ENCODE results near the gene C13orf42. TPM values are rescaled to one million over a fixed set of nuclear protein-coding genes. Genes with fewer than 3 reads are reported as not detected.
"Not testable (repeated sequence)": the region's sequence is repeated elsewhere in the genome, so short reads cannot be mapped to it uniquely, and the experiment has no call there.

The C13orf42 gene
- polyA plus RNA-seq, 1 donor from 2014 or later = not detected

DNA sequence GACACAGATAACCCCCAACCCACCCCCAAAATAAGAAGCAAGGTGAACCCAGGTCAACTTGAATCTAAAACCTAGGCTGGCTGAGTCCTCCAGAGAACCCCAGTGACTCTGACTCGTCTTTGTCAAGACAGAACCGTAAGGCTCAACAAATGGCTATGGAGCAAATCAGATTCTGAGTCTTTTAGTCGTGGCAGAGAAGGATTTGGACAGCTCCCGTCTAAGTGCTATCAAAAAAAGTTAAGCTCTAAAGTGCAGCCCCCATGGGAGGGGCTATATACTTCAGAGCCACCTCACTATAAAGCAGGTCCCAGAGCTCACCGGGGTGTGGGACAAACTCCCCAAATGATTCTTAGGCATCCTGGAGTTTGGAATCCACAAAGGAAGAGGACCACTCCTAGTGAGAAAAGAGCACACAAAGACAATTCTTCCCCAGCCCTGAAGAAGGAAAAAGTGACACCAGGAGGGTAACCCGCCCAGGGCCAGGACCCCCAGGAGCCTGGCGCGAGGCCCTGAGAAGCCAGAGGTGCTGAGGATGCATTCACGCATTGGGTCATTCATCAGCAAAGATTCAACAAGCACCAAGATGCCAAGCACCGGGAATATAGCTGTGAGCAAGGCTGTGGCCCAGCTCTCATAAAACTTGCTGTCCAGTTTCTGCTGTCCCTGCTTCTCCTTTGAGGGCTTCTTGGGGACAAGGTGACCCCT, 25.4 kb upstream of the C13orf42 start:
- H3K27me3 Mint-ChIP-seq = peaks cover 17% of the 10 kb centered on the region
- H3K27ac Mint-ChIP-seq = no peak overlapping the region
- no peak overlapping the region for H3K4me3 Mint-ChIP-seq
- no peaks in the 10 kb centered on the region for H3K36me3 Mint-ChIP-seq
- H3K4me1 Mint-ChIP-seq = peaks cover 0 to 2% (median 0%) of the 10 kb centered on the region in 3 donors
- peaks cover 2 to 6% (median 3%) of the 10 kb centered on the region in 3 donors for H3K9me3 Mint-ChIP-seq

DNA sequence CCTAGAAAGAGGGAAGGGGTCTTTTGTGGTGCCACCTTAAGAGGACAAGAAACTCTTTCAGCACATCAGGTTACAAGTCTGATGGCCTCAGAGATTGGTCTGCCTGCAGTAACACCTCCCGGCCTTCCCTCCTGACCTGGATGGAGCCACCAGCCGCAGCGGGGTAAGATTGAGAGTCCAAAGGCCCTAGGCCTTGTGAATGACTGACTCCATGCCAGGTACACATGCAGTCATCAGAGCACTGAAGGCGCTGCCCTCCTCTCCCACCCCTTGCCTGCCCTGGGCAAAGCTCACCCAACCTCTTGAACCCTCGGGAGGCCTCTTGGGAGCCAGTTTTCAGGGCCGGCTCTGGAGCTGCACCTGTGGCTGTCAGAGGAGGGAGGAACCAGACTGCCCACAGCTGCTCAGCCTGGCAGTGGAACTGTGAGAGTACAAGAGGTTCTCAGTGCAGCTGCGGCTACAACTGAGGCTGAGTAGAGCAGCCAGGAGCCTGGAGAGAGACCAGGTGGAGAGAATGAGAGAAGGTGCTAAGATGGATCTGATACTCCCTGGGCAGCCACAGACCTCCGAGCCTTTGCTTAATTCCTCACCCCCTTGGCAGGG, 23.8 kb upstream of the C13orf42 start:
- Mint-ChIP-seq H3K27me3 (peaks cover 15% of the 10 kb centered on the region), H3K4me1 (peaks cover 0 to 2% (median 0%) of the 10 kb centered on the region in 3 donors), H3K27ac (no peak overlapping the region), H3K36me3 (no peaks in the 10 kb centered on the region), H3K9me3 (peaks cover 2 to 11% (median 3%) of the 10 kb centered on the region in 3 donors), H3K4me3 (no peak overlapping the region)

DNA sequence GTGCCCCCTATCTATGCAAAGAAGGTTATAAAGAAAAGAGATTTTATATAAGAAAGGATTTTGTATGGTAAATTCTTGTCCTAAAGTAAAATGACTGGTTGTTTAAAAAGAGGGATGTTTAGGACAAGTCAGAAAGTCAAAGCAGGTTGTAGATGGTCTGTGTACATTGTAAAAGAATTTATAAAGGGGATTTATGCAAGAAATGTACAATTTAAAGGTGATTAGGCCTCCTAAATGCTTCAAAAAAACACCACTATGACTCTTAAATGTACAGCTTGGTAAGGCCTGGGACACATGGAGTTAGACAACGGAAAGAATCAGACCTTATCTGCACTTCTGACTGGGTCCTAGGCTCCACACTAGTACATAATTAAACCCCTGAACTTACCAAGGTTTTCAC, 19.3 kb upstream of the C13orf42 start:
- peaks cover 2 to 9% (median 7%) of the 10 kb centered on the region in 3 donors for H3K9me3 Mint-ChIP-seq
- peaks cover 3% of the 10 kb centered on the region for H3K27me3 Mint-ChIP-seq
- peaks cover 0 to 4% (median 4%) of the 10 kb centered on the region in 3 donors for H3K4me1 Mint-ChIP-seq
- no peak overlapping the region for H3K27ac Mint-ChIP-seq
- no peaks in the 10 kb centered on the region for H3K36me3 Mint-ChIP-seq
- H3K4me3 Mint-ChIP-seq = no peak overlapping the region

DNA sequence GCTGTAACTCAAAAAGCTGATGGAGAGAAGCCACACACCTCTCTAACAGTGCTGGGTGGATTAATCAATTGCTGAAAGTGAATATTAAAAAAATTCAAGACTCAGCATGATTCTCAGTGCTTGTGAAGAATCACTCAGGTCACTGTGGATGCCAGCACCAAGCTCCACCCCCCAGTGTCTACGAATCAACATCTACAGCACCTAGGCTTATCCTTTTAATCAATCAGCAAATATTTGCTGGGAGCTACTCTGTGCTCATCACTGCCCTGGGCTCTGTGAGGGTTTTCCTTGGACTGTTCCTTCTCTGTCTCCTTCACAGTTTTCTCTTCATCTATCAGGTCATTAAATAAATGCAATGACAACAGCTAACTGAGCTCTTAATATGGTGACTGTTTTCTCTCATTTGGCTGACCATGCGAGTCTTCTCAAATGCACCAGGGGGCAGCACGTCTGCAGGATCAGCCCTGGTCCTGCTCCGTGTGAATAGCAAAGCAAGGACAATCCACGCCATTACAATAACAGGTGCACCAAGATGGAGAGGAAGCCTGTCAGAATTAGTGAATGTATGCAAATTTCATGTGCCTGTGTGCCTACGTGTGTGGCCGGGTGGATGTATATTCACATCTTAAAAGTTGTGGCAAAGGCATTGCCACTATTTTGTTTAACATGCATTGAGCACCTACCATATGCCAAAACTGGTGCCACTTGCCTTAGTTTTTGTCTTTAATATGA, 14.6 kb upstream of the C13orf42 start:
- H3K4me3 Mint-ChIP-seq = no peak overlapping the region
- H3K27me3 Mint-ChIP-seq = peaks cover 8% of the 10 kb centered on the region
- H3K9me3 Mint-ChIP-seq = peaks cover 0 to 5% (median 3%) of the 10 kb centered on the region in 3 donors
- peaks cover 1% of the 10 kb centered on the region for H3K36me3 Mint-ChIP-seq
- H3K27ac Mint-ChIP-seq = no peak overlapping the region
- H3K4me1 Mint-ChIP-seq = peaks cover 0 to 4% (median 4%) of the 10 kb centered on the region in 3 donors

DNA sequence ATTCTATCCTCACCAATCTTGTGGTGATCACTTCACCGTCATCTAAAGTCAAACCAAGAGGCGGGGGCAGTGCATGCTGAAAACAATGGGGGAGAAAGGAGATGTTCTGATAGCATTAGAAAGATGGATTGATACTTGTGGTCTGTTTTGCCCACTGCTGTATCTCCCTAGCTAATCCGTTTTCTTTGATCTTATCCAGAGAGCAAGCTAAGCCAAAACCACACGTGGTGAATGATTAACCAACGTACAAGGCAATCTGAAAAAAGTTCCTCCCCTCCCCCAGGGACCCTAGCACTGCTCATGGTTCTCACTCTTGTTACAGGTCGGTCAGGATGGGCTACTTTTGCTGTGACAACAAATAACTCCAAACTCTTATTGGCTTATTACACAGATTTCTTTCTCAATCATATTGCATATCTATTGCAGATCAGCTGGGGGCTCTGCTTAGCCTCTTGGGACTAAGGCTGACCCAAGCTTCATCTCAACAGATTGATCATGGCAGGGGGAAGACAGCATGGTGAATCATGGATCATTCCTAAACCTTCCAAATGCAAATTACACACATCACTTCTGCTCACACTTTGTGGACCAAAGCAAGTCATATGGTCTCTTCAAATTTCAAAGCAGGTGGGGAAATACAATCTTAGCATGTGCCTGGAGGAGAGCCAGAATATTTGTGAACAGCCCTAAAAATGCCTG, 11.9 kb upstream of the C13orf42 start:
- Mint-ChIP-seq H3K4me3 (no peak overlapping the region), H3K36me3 (peaks cover 1% of the 10 kb centered on the region), H3K4me1 (peaks cover 0 to 4% (median 4%) of the 10 kb centered on the region in 3 donors), H3K27ac (no peak overlapping the region), H3K9me3 (peaks cover 0 to under 1% (median under 1%) of the 10 kb centered on the region in 3 donors), H3K27me3 (peaks cover 11% of the 10 kb centered on the region)

DNA sequence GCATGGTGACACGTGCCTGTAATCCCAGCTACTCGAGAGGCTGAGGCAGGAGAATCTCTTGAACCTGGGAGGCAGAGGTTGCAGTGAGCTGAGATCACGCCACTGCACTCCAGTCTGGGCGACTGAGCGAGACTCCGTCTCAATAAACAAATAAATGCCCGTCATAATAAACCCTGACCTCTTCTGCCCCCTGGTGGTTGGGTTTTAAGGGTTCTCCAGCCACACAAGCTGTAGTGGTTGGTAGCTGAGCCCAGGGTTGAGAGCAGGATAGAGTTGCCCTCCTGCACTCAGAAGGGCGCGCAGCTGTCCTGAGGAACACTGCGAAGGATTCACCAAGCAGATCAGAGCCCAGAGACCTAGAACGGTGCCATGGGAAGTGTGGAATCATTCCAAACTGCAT, 9.8 kb upstream of the C13orf42 start:
- not testable (repeated sequence) for H3K4me3 Mint-ChIP-seq, H3K36me3 Mint-ChIP-seq, H3K9me3 Mint-ChIP-seq, H3K4me1 Mint-ChIP-seq, H3K27ac Mint-ChIP-seq
- H3K27me3 Mint-ChIP-seq = peaks cover 17% of the 10 kb centered on the region

DNA sequence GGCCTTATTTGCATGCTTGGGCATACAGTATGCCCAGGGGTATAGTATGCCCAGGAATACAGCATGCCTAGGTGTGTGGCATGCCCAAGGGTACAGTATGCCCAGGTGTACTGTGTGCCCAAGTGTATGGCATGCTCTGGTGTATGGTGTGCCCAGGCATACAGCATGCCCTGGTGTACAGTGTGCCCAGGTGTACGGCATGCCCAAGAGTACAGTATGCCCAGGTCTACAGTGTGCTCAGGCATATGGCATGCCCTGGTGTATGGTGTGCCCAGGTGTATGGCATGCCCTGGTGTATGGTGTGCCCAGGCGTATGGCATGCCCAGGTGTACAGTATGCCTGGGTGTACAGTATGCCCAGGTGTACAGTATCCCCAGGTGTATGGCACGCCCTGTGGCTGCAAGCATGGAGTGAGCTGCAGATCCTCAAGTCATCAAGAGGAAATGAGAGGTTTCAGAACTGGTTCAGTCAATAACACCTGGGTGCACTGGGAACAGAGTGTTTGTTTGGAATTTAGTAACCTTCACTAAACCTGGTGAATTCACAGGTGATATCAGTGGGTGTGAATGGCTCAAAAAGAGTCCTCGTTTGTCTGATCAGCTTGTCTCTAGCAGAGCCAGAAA, 7.8 kb upstream of the C13orf42 start:
- H3K9me3 Mint-ChIP-seq = peaks cover 1 to 7% (median 6%) of the 10 kb centered on the region in 3 donors
- H3K36me3 Mint-ChIP-seq = peaks cover 1% of the 10 kb centered on the region
- H3K27ac Mint-ChIP-seq = no peak overlapping the region
- no peak overlapping the region for H3K4me3 Mint-ChIP-seq
- H3K27me3 Mint-ChIP-seq = peaks cover 20% of the 10 kb centered on the region
- no peaks in the 10 kb centered on the region for H3K4me1 Mint-ChIP-seq

DNA sequence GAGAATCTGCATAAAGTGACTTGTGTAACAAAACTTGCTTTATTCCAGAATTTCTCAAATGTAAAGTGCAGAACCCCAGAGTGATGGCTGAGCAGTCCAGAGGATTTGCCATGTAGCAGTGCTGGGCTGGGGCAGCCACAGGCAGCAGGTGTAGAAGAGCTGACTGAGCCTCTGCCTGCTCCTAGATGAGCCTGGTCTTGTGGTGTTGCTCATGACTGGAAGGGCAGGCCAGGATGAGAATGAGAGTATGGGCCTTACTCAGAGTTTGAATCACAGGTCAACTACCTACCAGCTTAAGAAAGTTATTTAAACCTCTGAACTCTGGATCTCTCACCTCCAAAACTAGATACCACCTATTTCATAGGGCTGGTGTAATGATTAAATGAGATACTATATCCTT, 2.9 kb upstream of the C13orf42 start:
- H3K9me3 Mint-ChIP-seq = peaks cover 1 to 7% (median 6%) of the 10 kb centered on the region in 3 donors
- H3K4me1 Mint-ChIP-seq = no peaks in the 10 kb centered on the region
- H3K27ac Mint-ChIP-seq = no peak overlapping the region
- no peaks in the 10 kb centered on the region for H3K36me3 Mint-ChIP-seq
- H3K27me3 Mint-ChIP-seq = peaks cover 19% of the 10 kb centered on the region
- no peak overlapping the region for H3K4me3 Mint-ChIP-seq

DNA sequence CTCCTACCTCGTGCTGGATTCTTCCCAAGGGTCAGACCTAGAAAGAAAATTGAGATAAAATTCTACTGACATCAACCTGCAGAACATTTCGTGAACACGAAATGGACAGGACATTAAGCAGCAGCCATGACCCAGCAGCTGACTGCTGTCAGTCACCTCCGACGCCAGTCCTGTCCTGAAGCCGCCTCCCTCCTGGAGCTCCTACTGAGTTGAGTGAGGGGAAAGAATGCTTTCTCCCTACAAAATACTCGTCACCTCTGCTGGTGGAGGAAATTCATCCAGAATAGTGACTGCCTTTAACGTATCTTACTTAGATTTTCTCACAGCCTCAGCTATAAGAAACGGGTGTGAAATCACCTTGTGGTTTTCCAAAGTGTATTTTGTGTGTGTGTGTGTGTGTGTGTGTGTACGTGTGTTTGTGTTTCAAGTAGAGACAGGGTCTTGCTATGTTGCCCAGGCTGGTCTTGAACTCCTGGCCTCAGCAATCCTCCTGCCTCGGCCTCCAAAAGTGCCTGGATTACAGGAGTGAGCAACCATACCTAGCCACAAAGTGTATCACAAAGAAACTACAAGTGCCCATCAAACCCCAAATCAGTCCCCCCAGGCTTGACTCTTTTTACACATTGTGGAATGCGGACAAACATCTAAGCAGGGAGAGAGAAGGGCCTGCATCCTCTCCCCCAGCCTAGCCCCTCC, 2.3 kb upstream of the C13orf42 start:
- no peaks in the 10 kb centered on the region for H3K4me1 Mint-ChIP-seq
- no peak overlapping the region for H3K27ac Mint-ChIP-seq
- no peaks in the 10 kb centered on the region for H3K36me3 Mint-ChIP-seq
- peaks cover 1 to 7% (median 6%) of the 10 kb centered on the region in 3 donors for H3K9me3 Mint-ChIP-seq
- no peak overlapping the region for H3K4me3 Mint-ChIP-seq
- H3K27me3 Mint-ChIP-seq = peaks cover 19% of the 10 kb centered on the region

DNA sequence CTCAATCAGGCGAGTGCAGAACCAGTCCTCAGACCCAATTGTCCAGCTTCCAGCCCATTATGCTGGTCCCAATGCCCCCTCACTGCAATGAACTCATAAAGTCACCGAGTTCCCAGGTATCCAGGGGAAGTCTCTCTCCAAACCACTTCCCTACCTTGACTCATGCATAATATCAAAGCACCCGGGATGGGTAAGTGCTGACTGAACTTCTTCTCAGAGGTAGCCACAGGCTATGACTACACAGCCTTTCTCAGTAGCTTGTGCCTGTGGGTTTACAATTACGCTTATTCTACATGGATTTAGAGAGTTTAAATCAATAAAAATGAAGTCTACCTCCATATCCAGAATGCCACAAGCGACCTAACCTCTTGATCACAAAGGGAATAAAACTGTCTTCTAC, 1.7 kb upstream of the C13orf42 start:
- Mint-ChIP-seq H3K27ac (no peak overlapping the region), H3K4me3 (no peak overlapping the region), H3K4me1 (no peaks in the 10 kb centered on the region), H3K27me3 (peaks cover 15% of the 10 kb centered on the region), H3K9me3 (peaks cover under 1 to 4% (median 4%) of the 10 kb centered on the region in 3 donors), H3K36me3 (no peaks in the 10 kb centered on the region)

DNA sequence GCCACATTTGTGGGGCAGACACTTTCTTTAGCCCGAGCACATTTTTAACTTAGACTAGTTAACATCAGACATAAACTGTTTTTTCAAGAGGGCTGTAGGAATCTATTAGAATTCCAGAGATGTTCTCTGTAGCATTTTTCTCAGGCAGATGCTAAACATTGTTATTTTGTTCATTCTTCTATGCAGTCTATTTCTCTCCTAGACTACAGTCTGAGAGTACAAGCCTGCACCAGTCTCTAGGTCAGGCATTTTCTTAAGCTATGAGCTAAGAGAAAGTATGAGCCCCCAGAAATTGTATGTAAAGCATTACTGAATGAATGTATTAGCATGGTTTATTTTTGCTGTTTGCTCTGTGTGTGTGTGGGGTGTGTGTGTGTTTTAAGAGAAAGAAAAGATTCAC, 923 bp upstream of the C13orf42 start:
- peaks cover 0 to 2% (median 2%) of the 10 kb centered on the region in 3 donors for H3K9me3 Mint-ChIP-seq
- H3K27me3 Mint-ChIP-seq = peaks cover 11% of the 10 kb centered on the region
- H3K4me1 Mint-ChIP-seq = no peaks in the 10 kb centered on the region
- H3K36me3 Mint-ChIP-seq = no peaks in the 10 kb centered on the region
- no peak overlapping the region for H3K4me3 Mint-ChIP-seq
- H3K27ac Mint-ChIP-seq = no peak overlapping the region

DNA sequence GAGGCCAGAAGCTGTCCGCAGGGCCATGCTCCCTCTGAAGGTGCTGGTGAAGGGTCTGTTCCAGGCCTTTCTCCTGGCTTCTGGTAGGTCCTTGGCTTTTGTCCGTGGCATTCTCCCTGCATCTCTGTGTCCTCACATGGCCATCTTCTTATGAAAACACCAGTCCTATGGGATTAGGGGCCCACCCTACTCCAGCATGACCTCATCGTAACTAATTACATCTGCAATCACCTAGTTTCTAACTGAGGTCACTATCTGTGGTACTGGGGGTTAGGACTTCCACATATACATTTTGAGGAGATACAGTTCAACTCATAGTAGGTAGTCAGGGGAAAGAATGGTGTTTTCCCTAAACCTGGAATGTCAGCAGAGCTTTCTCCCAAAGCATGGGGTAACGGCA, 3.1 kb downstream of the C13orf42 start:
- no peak overlapping the region for H3K27ac Mint-ChIP-seq
- no peaks in the 10 kb centered on the region for H3K36me3 Mint-ChIP-seq
- H3K9me3 Mint-ChIP-seq = no peaks in the 10 kb centered on the region
- peaks cover 10% of the 10 kb centered on the region for H3K27me3 Mint-ChIP-seq
- no peak overlapping the region for H3K4me3 Mint-ChIP-seq
- H3K4me1 Mint-ChIP-seq = no peaks in the 10 kb centered on the region

DNA sequence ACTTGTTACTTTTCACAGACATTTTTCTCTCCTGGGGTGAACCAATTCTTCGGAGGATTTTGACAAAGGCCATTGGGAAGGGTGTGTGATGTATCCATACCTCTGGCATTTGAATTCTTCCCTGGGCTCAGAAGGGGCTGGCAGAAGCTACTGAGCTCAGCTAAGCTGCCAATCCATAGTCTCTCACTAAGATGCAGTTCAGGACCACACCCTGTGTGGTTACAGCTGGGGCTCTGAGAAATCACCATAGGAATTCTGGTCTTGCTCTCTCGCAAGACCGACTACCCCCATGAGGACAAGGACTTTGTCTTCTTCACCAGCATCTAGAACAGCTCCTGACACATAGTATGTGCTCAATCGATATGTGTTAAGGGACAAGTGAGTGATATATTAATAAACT, 6.0 kb downstream of the C13orf42 start:
- Mint-ChIP-seq H3K27ac (no peak overlapping the region), H3K36me3 (no peaks in the 10 kb centered on the region), H3K27me3 (peaks cover 14% of the 10 kb centered on the region), H3K4me3 (no peak overlapping the region), H3K4me1 (peaks cover 0 to 2% (median 0%) of the 10 kb centered on the region in 3 donors), H3K9me3 (no peaks in the 10 kb centered on the region)

DNA sequence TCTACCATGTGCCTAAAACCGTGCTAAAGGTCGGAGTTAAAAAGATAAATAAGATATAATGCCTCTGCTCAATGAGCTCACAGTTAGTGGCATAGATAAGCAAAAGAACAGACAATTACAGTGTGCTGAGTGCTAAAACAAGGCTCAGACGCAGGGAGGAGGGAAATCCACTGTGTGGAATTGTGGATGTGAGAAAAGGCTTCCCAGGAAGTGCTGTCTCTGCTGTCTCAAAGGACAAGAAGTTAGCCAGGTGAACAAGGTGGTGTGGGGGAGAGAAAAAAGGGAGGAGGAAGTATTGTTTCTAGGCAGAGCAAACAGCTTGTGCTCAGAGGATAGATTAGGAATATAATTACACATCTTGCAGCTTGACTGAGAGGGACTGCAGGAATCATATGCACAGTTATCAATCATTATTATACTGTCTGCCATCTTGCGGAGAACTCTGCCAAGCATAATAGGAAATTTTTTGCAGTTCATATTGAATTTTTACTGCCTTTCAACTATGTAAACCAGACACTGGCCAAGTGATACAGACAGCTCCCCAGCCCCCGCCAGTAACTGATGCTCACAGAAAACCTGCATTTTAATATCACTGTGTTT, 9.3 kb downstream of the C13orf42 start:
- Mint-ChIP-seq H3K9me3 (no peaks in the 10 kb centered on the region), H3K36me3 (no peaks in the 10 kb centered on the region), H3K27ac (no peak overlapping the region), H3K4me3 (no peak overlapping the region), H3K27me3 (peaks cover 21% of the 10 kb centered on the region), H3K4me1 (peaks cover 0 to 2% (median 0%) of the 10 kb centered on the region in 3 donors)

Data from IgD-negative memory B cell (primary cell).